K562 (cell line): ENCODE measurements around the gene PIGC. TPM values are rescaled to one million over a fixed set of nuclear protein-coding genes. Genes with fewer than 3 reads are reported as not detected.
A peak's percentile ranks its signal among the peaks of the same experiment; 100 is the strongest.

Experiments
- ARID3A ChIP-seq: IDR thresholded peaks from 2 replicates; pipeline ENCODE4 v1.6.1; 2012; ENCODE audit warnings: low read depth, low read length, improper control_type of control experiment, borderline replicate concordance
- CBFA2T2 ChIP-seq: fragments of 450-650 bp; conservative IDR thresholded peaks from 2 replicates; pipeline ENCODE4 v1.6.1; 2017; ENCODE audit warnings: mild to moderate bottlenecking
- CXXC5 ChIP-seq: fragments of 250-450 bp; sonication (Bioruptor Pico); IDR thresholded peaks from 2 replicates; pipeline ENCODE4 v1.8.0; 2022; ENCODE audit warnings: inconsistent platforms, mild to moderate bottlenecking, moderate library complexity
- EP400 ChIP-seq: fragments of 450-650 bp; IDR thresholded peaks from 2 replicates; pipeline ENCODE4 v1.6.1; 2017; ENCODE audit warnings: antibody characterized with exemption, mild to moderate bottlenecking, moderate library complexity
- FOXM1 ChIP-seq, 2 experiments: fragments of 450-650 bp in 1 of 2; sonication (generic) in 1 of 2; formaldehyde crosslinking in 1 of 2; IDR thresholded peaks; 2 replicates each; pipeline versions ENCODE4 v1.6.1 to v1.9.0; 2017 to 2022; ENCODE audit warnings: low read depth in 2 of 2, mild to moderate bottlenecking in 2 of 2, missing genetic modification reagents in 1 of 2, moderate library complexity in 1 of 2
- FUS ChIP-seq: fragments of 200-400 bp; formaldehyde crosslinking; optimal IDR thresholded peaks from 2 replicates; pipeline ENCODE3; 2017; ENCODE audit warnings: low read depth, low read length
- GMEB1 ChIP-seq: fragments of 250-450 bp; sonication (Bioruptor Pico); IDR thresholded peaks from 2 replicates; pipeline ENCODE4 v1.4.0; 2020; ENCODE audit warnings: mild to moderate bottlenecking
- LEF1 ChIP-seq: fragments of 450-650 bp; IDR thresholded peaks from 2 replicates; pipeline ENCODE4 v1.6.1; 2016; ENCODE audit warnings: mild to moderate bottlenecking
- MBD1 ChIP-seq: fragments of 250-450 bp; sonication (Bioruptor Pico); IDR thresholded peaks from 2 replicates; pipeline ENCODE4 v1.8.0; 2022; ENCODE audit warnings: inconsistent platforms
- NR3C1 ChIP-seq: sonication (generic); formaldehyde crosslinking; IDR thresholded peaks from 2 replicates; pipeline ENCODE4 v1.8.1; 2022; ENCODE audit warnings: missing genetic modification reagents
- POLR2AphosphoS5 ChIP-seq: IDR thresholded peaks from 2 replicates; pipeline ENCODE4 v1.6.1; 2011; ENCODE audit warnings: mild to moderate bottlenecking, low read depth, low read length, moderate library complexity; ENCODE audit not compliant: control insufficient read depth, insufficient read depth
- RBM17 ChIP-seq: fragments of 200-400 bp; formaldehyde crosslinking; IDR thresholded peaks from 2 replicates; pipeline ENCODE4 v1.6.1; 2017; ENCODE audit warnings: low read depth, mild to moderate bottlenecking, low read length, borderline replicate concordance
- RCOR1 ChIP-seq, 2 experiments: IDR thresholded peaks; 2 replicates each; pipeline ENCODE4 v1.6.1; 2012; ENCODE audit warnings: low read depth in 2 of 2, low read length in 2 of 2, borderline replicate concordance in 1 of 2, improper control_type of control experiment in 1 of 2
- SAFB2 ChIP-seq: fragments of 200-400 bp; formaldehyde crosslinking; IDR thresholded peaks from 2 replicates; pipeline ENCODE4 v1.6.1; 2018; ENCODE audit warnings: borderline replicate concordance, low read length, low read depth, moderate library complexity; ENCODE audit not compliant: severe bottlenecking
- TEAD4 ChIP-seq, 2 experiments: sonication (generic) in 1 of 2; formaldehyde crosslinking in 1 of 2; IDR thresholded peaks; 2 replicates each; pipeline versions ENCODE4 v1.6.1 to v1.8.0; 2012 to 2022; ENCODE audit warnings: borderline replicate concordance in 1 of 2, inconsistent platforms in 1 of 2, low read length in 1 of 2, mild to moderate bottlenecking in 1 of 2, missing genetic modification reagents in 1 of 2
- ZBTB34 ChIP-seq: fragments of 250-450 bp; sonication (Bioruptor Pico); IDR thresholded peaks from 2 replicates; pipeline ENCODE4 v1.8.0; 2021; ENCODE audit warnings: mild to moderate bottlenecking, moderate library complexity
- ZFX ChIP-seq: sonication (generic); formaldehyde crosslinking; IDR thresholded peaks from 2 replicates; pipeline ENCODE4 v1.8.0; 2022; ENCODE audit warnings: mild to moderate bottlenecking, missing genetic modification reagents, moderate library complexity
- ZKSCAN3 ChIP-seq: fragments of 250-450 bp; sonication (Bioruptor Pico); IDR thresholded peaks from 2 replicates; pipeline ENCODE4 v1.4.0; 2020
- ZNF695 ChIP-seq: fragments of 450-650 bp; formaldehyde crosslinking; IDR thresholded peaks from 2 replicates; pipeline ENCODE4 v1.4.0; 2020; ENCODE audit warnings: mild to moderate bottlenecking, moderate library complexity
- polyA plus RNA-seq, 8 experiments: library from polyadenylated mRNA; depleted of rRNA in 4 of 8; stranded (reverse) in 5 of 8; unstranded in 3 of 8; fragments of >200 nt; fragmentation: Nextera tagmentation in 2 of 8; fragmentation: Illumina TruSeq in 1 of 8; extraction: Ambion mirVana in 2 of 8; extraction: Trizol in 1 of 8; gene quantifications; 2 replicates each; pipeline versions ENCODE4 v1.2.1 to v1.2.3, GENCODE V29; 2011 to 2014; ENCODE audit warnings: inconsistent platforms in 1 of 8, missing spikeins in 1 of 8
- total RNA-seq, 7 experiments: library from RNA; depleted of rRNA in 6 of 7; stranded (reverse); fragments of >200 nt in 6 of 7; fragmentation: Illumina TruSeq in 2 of 7; extraction: Trizol in 2 of 7; gene quantifications; 2 replicates each; pipeline versions ENCODE4 v1.2.1 to v1.2.3, GENCODE V29; 2011 to 2021; ENCODE audit warnings: low replicate concordance in 1 of 7
- TF ChIP-seq, protein P1 (sequence below): fragments of 450-650 bp; IDR thresholded peaks from 2 replicates; pipeline ENCODE4 v1.6.1; 2016

Gene PIGC
- total and polyA plus RNA-seq, 9 of the 15 experiments (the other 6 are each of a cell fraction or from before 2014, with no cell fraction given) = 30.5 to 97.9 (median 54.7) TPM

GRCh38 chr1:172442404-172442803 is 1.5 kb downstream of the PIGC start (continued):
- TF ChIP-seq ZKSCAN3 (CRISPR knock-in tag) = no peak
- TF ChIP-seq SAFB2 = no peak
- TF ChIP-seq CBFA2T2 = peak; percentile 94
- peak; percentile 59 to 92; a peak in 3 of 4 replicates for TF ChIP-seq RCOR1 (IDR thresholded peaks at IDR 0.05; ENCODE audit: borderline replicate concordance in 1 of 2, low read depth in 2 of 2, low read length in 2 of 2)
- TF ChIP-seq NR3C1 (CRISPR knock-in tag) = no peak
- peak; percentile 57; the same call in 1 of the 2 replicates for TF ChIP-seq ZBTB34 (CRISPR knock-in tag)
- TF ChIP-seq ZNF695 (CRISPR knock-in tag) = no peak
- 0 out of 2 replicates have a peak, but pooled peaks have one; percentile 56 for TF ChIP-seq LEF1
- TF ChIP-seq TEAD4 (IDR thresholded peaks at IDR 0.05; ENCODE audit: low read length) = peak; percentile 93
- TF ChIP-seq TEAD4 (CRISPR knock-in tag; IDR thresholded peaks at IDR 0.05; ENCODE audit: borderline replicate concordance) = no peak
- TF ChIP-seq FOXM1 (IDR thresholded peaks at IDR 0.05; ENCODE audit: low read depth) = peak; percentile 58; the same call in 1 of the 2 replicates
- TF ChIP-seq FOXM1 (CRISPR knock-in tag; IDR thresholded peaks at IDR 0.05; ENCODE audit: low read depth) = no peak
- no peak for TF ChIP-seq RBM17
- TF ChIP-seq MBD1 (CRISPR knock-in tag) = no peak
- no peak for TF ChIP-seq ZFX (CRISPR knock-in tag)
- peak; percentile 67 for TF ChIP-seq CXXC5 (CRISPR knock-in tag)
- peak; percentile 85; the same call in 1 of the 2 replicates for TF ChIP-seq POLR2AphosphoS5
- TF ChIP-seq GMEB1 = no peak
- peak; percentile 31; the same call in 1 of the 2 replicates for TF ChIP-seq EP400
- TF ChIP-seq, protein P1, sequence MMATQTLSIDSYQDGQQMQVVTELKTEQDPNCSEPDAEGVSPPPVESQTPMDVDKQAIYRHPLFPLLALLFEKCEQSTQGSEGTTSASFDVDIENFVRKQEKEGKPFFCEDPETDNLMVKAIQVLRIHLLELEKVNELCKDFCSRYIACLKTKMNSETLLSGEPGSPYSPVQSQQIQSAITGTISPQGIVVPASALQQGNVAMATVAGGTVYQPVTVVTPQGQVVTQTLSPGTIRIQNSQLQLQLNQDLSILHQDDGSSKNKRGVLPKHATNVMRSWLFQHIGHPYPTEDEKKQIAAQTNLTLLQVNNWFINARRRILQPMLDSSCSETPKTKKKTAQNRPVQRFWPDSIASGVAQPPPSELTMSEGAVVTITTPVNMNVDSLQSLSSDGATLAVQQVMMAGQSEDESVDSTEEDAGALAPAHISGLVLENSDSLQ = peak; percentile 95
- peak; percentile 75; the same call in 1 of the 2 replicates for TF ChIP-seq ARID3A
- TF ChIP-seq FUS = no peak
